HG02885 (cell line): ENCODE measurements around the gene CLIC6.
A peak's percentile ranks its signal among the peaks of the same experiment; 100 is the strongest.

ENCODE experiments used
- ATAC-seq: cut with Tn5 transposase; IDR thresholded peaks from one replicate; pipeline ENCODE4 v1.9.1; 2021; ENCODE audit warnings: mild to moderate bottlenecking; ENCODE audit not compliant: unreplicated experiment, poor library complexity

The CLIC6 gene

GRCh38 chr21:34668803-34669148 lies at the start of gene CLIC6:
CLIC6 (plus strand) TSS chr21:34668994; CDS start chr21:34669389, 395 bp downstream.
- no peak for ATAC-seq

GRCh38 chr21:34619841-34620665 lies 48.7 kb upstream of the CLIC6 start:
- ATAC-seq: no peak

DNA sequence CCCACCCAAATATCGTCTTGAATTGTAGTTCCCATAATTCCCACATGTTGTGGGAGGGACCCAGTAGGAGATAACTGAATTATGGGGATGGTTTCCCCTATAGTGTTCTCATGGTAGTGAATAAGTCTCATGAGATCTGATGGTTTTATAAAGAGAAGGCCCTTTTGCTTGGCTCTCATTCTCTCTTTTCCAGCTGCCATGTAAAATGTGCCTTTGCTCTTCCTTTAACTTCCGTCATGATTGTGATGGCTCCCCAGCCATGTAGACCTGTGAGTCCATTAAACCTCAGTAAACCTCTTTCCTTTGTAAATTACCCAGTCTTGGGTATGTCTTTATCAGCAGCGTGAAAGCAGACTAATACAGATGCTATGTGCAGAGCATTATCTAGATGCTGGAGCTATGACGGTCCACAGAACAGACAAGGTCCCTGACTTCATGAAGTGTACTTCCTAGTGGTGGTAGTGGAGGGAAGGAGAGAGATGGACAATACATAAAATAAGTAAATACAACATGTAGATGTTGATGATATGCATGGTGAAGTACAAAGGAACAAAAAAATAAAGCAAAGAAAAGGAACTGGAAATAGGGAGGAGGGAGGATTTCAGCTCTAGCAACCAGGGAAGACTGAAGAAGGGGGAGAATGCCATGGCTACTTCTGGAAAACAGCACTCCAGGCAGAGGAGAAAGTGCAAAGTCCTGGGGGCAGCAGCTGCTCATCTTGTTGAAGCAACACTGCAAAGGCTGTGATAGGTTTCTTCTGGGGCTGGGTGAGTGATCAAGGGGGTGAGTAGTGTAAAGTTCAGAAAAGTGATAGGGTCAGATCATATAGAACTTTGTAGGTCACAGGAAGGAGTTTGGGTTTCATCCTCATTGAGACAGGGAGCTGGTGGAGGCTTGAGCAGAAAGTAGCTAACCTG lies 47.1 kb upstream of the CLIC6 start:
- no peak for ATAC-seq

DNA sequence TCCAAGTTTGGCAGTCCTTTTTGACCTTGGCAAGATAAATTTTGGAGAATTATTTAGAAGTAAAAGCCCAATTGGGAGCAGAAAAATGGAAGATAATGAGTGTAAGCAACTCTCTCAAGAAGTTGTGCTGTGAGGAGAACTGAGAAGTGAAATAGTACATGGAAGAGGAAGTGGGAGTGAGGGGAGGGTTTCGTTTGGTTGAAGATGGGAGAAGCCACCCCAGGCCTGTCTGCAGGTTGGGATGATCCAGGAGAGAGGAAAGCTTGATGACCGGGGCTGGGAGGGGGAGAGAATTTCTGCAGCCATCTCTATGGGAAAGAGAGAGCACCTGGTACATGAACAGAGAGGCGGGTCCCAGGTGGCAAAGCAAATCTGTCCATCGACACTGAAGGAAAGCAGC lies 45.3 kb upstream of the CLIC6 start:
- no peak for ATAC-seq

DNA sequence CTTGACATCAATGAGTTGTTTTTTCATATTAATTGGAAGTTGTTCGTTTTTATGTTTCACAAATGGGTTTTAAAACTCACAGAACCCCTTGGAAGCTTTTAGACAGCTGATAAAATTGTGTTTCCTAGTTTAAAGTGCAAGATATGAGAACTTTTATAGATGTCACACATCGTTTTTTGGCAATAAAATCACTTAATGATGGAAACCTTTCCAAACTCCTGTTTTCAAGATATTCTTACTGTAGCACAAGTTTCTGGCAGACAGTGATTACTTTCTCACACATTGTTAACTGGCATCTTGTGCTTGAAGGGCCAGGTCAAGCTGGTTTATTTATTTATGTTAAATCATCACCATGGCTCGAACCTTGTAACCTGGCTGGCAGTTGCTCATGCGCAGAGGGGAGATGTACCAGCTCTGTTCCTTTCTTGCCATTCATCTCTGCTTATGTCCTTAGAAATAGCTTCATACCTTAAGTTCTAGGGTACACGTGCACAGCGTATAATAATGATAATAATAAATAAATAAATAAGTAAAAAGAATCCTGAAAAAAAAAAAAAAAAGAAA lies 43.7 kb upstream of the CLIC6 start:
- no peak for ATAC-seq

DNA sequence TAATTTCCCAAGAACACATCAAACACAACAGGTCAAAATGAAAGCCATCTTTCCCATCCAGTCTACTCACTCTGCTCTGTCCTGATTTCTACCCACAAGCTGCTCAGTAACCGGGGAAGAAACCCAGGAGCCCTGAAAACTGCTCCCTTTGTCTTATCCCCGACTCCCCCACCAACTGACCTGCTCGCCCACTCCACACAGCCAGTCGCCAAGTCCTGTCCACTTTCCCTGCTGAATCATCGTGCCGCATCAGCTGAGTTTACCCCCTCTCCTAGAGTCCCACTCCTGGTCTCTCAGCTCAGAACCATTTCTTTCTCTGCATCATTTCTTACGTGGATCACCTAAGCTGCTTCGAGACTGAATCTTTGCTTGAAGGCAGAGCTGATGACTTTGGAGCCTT lies 42.7 kb upstream of the CLIC6 start:
- no peak for ATAC-seq

DNA sequence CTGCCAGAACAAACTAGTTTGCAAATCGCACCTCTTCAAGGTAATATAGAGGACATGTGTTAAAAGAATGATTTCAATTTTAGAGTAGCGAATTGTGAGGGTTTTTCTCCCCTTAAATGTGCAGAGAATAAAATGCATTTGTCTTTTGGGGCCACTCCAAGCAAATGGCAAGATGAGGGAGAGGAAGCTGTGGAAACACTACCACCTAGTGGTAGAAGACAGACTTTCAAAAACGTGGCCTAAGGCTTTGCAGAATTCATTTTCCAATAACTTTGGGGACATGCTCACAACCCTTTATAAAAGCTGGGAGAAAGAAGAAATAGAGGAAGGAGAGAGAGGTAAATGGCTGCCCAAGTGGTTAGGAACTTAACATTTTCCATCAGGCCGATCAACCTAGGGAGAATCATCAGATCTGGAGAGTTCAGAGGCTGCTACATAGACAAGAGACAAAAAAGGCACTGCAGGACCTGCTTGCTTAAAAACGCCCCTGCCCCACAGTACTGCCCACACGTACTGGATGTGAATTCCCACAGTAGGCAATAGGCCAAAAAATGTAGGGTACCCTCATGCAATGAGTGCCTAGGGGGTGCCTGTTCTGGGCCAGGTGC lies 38.2 kb upstream of the CLIC6 start:
- no peak for ATAC-seq

- ATAC-seq: no peak
These were observed 36.3 kb upstream of the CLIC6 start for GRCh38 chr21:34632498-34632897.

DNA sequence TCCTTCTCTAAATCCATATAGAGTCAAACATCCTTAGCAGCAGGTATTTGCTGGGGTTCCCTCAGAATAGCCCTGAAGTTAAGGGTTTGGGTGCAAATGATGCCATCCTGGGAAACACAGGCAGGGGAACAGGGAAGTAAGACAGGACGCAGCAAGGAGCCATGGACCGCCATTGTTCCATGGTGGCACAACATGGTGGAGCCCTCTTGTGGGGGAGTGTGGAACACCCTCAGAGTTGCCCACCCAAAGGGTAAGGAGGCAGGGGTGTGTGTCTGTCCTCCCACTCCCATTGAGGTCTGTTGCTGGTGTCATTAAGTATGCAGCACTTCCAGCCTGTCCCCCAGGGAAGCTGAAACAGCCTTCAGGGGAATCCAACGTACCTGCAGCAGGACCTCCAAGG lies 33.5 kb upstream of the CLIC6 start:
- ATAC-seq: no peak

DNA sequence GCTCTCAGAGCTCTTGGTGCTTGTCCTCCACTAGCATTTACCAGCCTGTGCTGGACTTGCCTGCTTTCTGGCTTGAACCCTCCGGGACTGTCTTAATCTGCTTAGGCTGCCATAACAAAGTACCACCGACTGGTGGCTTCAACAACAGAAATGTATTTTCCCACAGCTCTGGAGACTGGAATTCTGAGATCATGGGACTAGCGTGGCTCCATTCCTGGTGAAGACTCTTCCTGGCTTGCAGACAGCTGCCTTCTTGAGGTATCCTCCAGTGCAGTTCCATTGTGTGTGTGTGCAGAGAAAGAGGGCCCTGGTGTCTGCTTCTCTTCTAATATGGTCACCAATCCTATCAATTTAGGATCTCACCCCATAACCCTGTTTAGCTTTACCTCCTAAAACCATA lies 31.8 kb upstream of the CLIC6 start:
- ATAC-seq: no peak

GRCh38 chr21:34639250-34639649 lies 29.5 kb upstream of the CLIC6 start:
- no peak for ATAC-seq

GRCh38 chr21:34639882-34640788 lies 28.7 kb upstream of the CLIC6 start:
- no peak for ATAC-seq

- ATAC-seq: no peak
These were observed 27.9 kb upstream of the CLIC6 start for GRCh38 chr21:34640858-34641257.

GRCh38 chr21:34642211-34643075 lies 26.4 kb upstream of the CLIC6 start:
- peak; percentile 64 for ATAC-seq

DNA sequence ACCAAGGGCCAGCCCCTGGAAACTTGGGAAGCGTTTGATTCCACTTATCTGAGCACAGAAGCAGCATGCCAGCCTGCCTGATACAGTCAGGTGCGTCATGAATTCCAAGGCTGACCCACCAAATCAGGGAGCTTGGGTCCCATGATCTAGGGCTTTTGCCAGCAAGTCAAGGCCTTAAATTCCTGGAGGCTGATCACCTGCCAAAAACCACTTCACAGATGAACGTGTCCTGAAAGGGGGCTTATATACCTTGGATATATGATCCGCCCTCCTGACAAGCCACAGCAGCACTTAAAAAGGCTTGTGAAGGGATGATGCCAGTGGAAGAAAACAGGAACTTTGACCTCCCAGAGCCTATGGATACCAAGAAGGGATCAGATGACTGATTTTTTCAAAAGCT lies 24.0 kb upstream of the CLIC6 start:
- ATAC-seq: no peak

DNA sequence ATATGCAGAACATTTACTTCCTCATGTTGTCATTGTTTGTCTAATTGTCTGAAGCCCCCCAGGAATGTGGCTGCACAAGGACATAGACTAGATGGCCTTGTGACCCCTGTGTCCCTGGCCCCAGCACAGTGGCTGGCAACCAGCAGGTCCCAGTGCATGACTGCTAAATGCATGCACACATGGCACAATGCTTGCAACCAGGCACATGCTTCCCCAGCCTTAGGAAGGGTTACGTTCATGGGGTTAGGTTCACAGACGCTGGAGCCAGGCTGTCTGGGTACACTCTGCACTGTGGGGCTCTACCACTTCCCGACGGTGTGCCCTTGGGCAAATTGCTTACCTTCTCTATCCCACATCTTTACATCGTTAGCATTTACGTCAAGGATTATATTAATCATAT lies 21.2 kb upstream of the CLIC6 start:
- ATAC-seq: no peak

DNA sequence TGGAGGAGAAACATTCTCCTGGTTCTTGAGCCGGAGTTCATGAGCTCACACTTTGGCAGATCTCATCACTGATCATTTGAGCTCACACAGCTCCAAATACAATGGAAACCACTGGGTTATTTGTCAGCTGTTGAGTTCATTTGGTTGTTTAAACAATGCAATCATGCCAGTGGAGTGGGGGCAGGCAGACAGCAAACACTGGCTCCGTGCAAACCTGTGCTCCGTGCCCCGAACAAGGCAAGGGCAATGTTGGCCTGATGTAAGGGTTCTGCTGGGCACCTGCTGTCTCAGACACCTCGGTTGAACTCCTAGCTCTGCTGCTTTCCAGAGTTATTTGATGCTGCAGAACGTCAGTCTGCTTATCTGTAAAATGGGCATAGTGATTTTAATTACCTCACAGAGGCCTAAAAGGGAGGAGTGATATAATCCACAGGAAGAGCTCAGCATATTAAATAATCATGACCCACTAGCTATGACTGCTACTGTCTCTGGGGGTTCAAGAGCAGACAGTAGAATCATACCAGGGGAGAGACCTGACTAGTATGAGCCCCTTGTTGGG lies 20.0 kb upstream of the CLIC6 start:
- ATAC-seq: no peak

DNA sequence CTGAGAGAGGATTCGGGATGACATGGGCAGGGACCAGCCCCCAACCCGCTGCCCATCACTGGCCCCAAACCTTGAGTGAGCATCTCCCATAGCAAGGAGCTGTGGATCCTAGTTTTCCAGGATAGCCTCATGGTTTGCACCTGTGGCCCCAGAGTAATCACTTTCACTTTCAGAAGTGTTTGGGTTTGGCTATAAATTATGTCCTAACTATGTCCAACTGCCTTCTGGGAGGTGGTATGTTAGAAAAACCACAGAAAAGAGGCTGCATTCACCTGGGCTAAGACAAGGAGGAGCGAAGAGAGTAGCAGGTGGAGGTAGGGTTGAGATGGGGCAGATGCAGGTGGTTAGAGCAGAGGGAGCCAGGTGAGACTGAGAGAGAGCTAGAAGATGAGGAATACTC lies 19.4 kb upstream of the CLIC6 start:
- ATAC-seq: no peak
